NCI-H2081 treated with DMSO at 0.1 percent for 48 hours (cell line): ENCODE measurements around the gene SETD3.

Experiments used
- DNase-seq: peaks from one replicate; lab custom pipeline; 2025; lab: John Stamatoyannopoulos, UW

SETD3 gene

DNA sequence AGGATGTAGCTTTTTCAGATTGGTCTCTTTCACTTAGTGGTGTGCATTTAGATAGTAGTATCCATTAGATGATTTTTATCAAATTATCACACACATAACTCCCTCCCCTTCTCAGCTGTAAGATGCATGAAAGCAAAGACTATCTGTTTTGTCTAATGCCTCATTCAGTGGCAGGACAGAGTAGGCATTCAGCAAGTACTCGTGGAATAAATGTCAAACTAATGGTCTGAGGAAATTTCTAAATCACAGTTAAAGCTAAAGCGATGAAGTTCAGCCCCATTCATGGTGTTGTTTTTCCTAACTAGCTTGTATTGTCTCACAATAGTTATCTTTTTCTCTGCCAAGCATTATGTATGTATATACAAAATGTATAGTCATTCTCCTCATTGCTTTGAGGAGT lies 16.7 kb upstream of the SETD3 start:
- no peak for DNase-seq

DNA sequence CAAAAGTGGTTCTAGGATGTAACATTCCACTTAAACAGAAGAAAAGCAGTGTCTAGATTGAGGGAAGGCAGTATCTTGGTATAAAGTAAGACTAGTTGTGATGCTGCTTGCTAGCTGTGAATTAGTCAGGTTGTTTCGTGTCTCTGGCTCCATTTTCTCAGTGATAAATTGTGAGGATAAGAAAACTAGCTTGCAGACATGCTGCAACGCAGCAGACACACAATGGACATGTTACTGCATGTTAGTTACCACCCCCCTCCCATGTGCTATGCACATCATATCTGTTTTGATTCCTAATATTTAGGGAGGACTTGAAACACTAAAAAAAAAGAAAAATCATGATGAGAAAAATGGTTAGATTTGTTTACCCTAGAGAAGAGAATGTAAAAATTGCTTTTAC lies 3.4 kb upstream of the SETD3 start:
- no peak for DNase-seq

DNA sequence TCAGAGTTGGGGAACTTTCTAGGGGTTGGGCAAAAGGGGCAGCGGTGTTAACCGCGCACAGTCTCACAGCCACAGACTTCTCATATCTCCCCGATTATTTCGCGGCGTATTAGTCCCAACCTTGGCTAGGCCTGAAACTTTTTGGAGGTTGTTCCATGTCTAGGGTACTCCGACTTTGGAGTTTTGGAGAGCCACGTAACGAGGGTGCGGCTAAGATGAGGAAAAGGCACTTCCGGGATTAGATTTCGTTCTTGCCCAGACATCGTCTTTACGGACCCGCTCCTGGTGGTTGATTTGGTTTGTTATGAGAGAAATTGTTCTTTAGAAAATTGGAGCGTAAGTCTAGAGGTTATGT lies 1.1 kb upstream of the SETD3 start:
- DNase-seq, result no peak

DNA sequence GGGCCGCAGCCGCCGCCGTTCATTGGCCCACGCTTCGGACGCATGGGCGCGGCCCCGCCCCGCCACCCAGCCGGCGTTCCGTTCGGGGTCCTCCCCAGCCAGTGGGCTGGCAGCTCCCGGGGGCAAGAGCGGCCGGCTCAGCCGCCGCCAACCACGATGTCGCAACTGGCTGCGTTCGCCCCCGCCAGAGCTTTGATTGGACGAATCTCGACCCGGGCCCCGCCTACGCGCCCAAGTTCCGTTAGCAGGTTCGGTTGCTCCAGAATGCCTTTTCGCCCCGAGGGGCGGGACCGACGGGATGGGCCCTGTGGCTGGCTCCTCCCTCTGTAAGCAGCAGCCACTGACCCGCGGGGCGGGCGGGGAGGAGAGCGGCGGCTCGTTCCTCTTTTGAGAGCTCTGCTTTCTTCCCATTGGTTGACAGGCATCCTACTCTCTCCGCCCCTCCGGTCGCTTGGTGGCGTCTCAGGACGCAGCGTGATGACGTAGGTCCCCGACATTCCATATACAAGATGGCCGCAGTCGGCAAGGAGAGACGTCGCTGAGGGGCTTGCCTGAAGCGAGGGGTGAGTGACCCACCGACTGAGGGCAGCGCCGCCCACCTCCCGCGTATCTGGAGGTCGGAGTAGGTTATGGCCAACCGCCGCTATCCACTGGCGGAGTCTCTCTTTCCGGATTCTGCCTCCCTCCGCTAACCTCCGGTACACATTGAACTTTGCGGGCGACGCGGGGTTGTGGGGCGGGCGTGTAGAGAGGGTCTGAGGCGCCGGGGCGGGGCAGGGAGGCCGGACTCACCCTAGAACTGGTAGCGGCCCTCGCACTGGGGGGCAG lies 472 bp upstream of the SETD3 start, which contains the start of gene CCNK:
CCNK (plus strand) TSS at position 493 of the 828 bp plus-strand sequence. CDS start 11,269 bp downstream, outside the sequence.
- peak; percentile 100 for DNase-seq

DNA sequence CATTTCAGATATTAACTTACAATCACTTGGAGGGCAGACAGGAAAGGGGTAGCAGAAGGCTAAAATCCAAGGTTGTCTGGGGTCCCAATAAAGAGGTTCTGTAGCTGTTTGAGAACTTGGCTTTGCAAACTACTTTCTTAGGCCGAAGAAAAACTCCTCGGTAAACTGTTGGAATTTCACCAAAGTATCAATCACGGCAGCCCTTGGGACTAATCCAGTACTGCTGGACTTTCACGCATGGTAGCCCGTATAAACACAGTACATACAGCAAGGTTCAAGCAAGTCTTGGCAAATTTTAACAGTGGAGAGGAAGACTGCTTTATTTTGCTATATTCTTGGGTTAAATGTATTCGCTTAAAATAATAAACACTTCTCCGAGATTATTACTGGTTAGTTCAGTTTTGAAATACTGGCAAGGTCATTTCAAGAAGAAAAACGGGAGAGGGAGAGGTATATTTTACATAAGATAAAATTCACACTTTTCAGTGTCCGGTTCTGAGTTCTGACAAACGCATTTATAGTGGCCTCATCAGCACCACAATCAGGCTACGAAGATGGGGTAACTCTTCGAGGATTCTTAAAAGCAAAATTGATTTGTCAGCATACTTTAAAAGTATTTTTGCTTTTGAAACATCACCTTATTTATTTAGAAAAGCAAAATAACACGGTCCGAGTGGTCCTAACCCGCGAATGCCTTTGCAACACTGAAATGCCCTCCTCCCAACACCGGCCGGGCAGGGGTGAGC lies 1.3 kb downstream of the SETD3 start:
- DNase-seq, result no peak

DNA sequence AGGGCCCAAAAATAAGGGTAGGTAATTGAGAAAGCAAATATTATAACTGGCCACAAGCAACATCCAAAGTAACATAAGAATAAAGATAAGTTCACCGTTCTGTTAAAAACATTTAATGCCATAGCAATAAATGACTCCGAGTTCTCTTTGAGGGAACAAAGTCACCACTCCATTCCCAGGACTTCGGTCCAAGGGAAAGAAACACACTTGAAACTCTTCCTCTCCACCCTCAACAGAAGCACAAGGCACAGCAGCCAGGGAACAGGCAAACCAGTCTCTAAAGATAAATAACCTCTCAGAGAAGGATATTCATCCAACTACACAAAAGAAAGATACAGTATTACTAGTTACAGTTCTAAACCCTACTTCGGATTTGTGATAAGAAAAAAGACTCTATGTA lies 2.5 kb downstream of the SETD3 start:
- no peak for DNase-seq

DNA sequence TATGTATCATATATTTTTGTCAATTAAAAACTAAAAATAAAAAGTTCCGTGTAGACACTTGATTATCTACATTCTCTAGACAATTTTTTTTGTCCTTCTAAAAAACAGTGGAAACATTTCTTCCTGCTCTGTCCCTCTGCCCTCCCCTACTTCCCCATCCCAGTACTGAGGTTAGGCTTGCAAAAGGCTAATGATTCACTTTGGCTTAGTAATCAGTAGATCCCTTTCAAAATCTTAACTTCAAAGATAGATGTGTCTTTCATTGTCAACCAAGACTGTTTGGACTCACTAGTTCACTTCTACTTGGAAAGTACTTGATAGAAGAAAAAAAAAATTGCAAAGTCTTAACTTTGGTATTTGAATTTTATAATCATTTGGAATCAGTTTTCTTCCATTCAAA lies 3.8 kb downstream of the SETD3 start:
- DNase-seq, result no peak

DNA sequence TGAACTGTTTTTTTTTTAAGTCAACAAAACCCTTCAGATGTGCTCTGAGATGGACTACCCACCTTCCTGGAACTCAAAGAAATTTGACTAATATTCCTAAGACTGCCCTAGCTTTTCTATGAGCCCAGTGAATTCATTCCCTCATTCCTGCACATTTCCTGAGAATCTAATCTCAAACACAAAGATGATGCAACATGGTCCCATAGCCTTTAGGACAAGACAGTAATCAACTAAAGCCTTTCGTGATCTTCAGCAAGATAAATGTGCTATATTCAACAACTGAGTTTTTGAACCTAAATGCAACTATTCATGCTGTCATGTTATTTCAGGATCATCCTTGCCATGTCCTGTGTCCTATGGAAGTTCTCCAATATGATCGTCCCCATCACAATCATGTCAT lies 5.0 kb downstream of the SETD3 start:
- no peak for DNase-seq

DNA sequence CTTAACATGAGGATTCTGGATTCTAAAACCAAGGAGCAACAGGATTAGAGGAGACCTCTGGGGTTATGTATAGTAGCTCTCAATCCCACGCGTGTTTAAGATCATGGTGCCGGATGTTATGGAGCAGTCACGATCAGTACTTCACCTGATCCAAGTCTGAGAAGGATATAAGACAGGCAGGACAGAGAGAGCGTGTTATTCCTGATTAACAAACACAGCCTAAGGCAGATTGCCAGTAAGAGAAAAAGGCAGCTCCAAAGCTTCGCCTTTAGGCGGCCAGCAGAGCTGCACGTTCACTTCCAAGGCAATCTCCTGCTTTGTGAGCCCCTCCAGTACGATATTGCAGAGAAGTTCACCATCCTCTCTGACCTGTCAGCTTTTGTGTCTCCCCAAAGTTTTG lies 5.5 kb downstream of the SETD3 start:
- no peak for DNase-seq

DNA sequence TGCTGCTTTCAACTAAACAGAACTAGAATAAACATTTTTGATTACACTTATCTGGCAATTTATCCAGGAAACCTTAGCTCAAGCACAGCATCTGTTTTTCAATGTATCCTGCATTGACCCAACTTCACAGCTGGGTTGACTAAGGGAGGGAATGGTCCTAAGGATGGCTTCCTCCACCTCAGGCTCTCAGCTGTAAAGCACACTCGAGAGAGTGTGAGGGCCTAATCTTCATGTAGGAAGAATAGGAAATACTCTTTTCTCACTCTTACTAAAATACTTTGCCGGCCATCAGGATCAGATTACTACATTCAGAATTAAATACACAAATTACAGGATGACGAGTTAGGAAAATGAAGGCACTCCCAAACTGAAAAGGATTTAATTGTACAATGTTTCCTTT lies 7.2 kb downstream of the SETD3 start:
- DNase-seq, result no peak

DNA sequence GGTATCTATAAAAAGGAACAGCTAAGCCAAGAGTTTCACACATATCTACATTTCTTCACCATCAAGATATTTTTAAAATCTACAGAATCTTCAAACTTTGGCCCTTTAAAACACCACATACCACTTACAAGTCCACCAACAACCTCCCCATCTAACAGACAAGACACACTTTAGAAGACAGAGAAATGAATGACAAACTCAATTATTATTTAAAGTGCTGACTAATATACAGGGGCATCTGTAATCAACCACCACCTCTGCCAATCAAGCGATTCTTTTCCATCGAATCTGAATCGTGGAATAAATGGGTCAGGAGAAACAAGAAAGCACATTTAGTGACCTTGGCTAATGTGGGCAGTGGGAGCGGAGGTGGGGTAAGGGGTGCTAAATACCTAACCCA lies 7.7 kb downstream of the SETD3 start:
- DNase-seq, result no peak

DNA sequence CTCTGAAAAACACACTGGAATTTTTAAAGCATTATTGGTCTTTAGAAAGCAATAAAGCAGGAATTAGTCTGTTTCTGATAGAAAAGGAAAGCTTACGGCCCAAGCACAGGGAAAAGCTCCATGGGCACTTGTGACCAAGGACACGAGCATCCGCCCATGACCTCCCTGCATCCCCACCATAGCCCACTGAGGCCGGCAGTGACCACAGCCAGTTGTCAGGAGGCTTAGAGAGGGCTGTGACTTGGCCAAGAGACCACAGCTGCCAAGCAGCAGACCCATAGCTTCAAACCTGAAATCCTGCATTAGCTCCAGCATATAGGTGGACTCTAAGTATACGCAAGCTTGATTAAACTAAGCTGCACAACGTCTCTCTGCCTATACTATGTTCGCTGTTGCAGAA lies 8.9 kb downstream of the SETD3 start:
- DNase-seq, result no peak

DNA sequence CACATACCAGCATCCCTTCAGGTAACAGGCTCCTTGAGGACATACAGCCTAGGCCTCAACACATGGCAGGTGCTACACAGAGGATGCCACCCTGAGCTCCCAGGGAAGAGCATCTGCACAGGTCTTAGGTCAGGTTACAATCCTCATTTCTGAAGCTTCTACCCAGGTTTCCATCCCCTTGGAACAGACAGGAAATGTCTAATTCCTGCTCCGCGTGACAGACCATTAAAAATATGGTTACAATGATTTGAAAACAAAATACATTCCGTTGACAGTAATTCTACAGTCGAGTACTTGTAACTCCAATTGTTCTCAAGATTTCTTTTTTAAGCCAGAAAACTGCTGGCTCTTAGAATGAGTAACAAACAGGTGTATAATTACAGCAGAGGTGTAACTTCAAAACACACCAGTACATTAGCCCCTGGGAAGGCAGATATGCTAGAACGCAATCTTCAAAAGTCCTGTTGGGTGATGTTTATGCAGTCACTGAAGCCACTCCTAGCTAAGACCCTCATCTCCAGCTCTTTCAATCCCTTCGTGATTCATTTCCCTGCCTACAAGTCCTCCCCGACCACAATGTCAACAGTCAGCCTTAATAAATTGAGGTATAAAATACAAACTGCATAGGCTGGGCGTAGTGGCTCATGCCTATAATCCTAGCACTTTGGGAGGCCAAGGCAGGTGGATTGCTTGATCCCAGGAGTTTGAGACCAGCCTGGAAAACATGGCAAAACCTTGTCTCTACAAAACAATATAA lies 11.6 kb downstream of the SETD3 start:
- no peak for DNase-seq

DNA sequence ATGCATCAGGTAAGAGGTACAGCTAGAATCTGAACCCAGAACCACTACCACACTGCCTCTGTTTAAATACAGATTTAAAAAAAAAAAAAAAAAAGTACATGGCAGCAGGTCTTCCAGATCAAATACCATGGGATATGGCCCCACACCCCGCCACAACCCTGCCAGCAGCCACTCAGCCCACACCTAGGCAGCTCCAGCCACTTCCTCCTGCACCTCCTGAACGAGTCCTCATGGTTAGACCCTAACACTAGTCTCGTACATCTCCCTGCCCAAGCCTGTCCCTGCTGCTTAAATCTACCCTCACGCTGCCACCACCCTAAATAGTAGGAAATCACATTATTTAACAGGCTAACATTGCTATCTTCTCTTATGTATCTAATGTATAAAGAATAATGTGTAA lies 12.6 kb downstream of the SETD3 start:
- no peak for DNase-seq

DNA sequence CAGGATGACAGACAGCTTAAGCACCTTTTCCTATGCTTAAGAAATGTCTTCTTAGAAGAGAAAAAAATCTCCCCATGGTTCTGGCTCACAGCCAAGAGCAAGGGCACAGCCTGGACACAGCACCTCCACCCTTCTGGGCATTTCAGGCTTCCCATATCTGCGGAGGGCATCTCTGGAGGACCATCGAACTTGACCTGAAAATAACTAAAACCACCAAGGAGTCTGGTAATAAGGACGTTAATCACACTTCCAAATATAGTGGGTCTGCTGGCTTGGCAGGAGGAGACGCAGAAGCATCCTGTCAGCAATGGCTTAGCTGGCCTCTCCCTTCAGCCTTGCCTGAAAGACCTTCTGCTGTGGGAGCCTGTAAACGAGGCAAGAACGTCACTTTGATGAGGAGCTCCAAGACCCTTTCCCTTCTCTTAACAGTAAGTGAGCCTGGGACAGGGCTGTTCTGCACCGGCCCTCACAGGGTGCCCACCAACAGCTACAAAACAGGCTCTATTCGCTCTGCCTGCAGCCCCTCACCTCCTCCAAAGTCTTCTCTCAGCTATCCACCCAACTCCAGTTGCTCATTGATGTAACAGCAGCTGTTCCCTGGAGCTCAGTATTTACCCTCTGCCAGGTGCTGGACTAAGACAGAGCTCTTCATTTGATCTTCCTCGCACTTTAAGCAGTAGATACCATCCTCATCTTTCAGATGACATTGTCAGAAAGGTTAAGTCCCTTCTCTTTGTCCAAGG lies 13.2 kb downstream of the SETD3 start:
- no peak for DNase-seq

DNA sequence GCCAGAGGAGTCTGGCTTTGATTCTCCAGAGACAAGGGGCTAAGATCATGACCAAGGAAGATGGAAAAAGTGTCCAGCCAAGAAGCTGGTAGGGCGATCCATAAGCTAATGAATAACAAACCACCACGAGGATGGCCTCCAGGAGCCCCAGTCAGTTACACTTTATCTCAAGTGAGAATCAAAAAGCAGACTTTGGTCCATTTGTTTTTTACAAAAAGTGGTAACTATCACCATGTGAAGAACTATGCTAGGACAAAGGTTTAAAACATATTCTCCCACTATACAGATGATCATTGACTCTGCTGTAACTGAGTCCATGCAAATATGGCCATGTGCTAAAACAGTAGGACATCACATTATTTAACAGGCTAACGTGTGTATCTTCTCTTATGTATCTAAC lies 13.9 kb downstream of the SETD3 start:
- DNase-seq, result no peak

DNA sequence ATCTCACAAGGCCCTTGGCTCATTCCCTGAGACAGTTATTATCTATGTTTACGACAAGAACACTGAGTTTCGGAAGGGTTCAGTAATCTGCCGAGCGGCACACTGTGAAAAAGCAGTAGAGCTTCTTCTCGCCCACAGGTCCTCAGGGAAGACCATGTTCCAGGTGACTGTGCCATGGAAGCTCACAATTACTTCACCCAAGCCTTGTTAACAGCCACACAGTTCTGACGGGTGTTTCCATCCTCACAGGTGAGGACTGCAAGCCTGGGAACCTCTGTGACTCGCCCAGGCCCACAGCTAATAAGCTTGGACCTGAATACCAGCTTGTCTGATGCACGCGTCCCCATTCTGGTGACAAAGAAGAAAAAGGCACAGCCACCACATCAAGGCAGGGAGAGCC lies 15.4 kb downstream of the SETD3 start:
- no peak for DNase-seq

DNA sequence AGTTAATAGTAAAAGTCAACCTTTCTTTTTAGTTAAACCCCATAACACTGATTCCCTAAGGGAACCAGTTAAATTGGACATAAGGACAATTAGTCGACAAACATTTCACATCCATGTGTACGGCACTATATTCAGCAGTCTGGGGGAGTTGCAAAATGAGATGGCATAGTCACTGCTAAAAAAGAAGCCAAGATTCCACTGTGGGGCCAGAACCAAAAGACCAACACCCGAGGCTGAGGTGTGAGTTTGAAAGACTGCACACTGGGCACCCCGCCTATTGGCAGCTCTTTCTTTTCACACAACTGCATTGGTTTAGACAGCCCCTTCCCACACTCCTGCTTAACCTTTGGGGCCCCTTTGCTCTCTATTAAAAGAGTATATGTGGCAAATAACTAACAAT lies 16.7 kb downstream of the SETD3 start:
- DNase-seq, result no peak

DNA sequence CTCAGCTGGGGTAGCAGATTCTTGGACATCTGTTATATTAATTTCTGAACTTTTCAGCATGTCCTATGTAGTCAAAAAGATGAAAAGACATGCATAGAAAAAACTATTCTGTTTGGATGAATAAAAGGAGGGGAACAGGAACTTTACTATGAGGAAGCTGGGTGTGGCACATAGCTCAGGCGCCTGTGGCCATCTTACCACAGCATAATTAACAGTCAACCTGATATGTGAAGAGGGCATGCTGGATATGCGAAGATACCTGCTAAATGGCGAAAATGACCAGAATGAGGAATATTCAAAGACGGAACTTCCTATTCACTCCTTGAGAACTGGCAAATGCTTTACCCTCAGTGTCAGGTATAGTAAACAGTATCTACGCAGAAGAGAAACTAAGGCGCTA lies 18.4 kb downstream of the SETD3 start:
- no peak for DNase-seq

DNA sequence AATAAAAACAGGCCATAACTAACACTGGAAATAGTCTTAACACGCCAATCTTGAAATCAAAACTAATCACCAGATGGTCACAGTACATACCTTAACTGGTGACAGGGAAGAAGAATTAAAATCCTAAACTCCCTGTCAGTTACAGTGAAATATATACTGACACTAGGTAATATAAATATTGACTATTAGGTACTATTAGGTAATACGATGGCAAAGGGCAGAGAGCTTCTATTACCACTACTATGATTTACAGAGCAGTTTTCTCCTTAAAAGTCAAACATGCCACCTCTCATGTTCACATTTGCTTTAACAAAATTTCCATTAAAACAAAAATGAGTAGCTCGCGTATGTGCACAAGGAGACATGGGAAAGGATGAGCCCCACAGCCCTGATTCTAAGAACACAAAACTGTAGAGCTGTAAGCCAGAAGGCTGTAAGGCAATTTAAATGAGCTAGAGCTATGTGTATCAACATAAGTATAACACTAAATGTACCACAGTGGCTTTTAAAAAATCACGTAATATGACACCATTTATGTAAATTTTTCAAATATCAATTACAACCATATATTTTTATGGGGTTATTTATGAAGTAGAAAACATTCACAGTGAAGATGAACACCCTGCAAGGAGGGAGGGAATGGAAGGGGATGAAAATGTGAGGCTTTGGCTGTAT lies 19.1 kb downstream of the SETD3 start:
- DNase-seq, result no peak

DNA sequence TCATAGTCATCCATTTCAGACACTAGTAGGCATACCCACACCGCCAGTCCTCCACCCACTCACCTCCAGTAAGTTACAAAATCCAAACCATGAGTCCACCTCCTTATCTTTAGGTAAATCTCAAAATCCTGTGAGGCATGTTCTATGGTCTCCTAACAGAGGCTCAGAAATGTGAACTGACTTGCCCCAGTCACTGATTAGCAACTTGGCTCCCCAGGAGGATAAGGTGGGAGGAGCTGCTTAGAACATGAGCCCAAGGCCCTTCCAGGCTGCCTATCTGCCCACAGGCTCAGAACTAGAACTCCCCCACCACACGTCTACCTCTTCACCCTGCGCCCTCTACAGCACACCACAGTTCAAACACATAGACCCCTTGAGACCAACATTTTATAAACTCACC lies 19.9 kb downstream of the SETD3 start:
- DNase-seq, result no peak
